ENCODE data around the gene ZDHHC13. TPM values are rescaled to one million over a fixed set of nuclear protein-coding genes. Genes with fewer than 3 reads are reported as not detected.

Gene ZDHHC13
- total RNA-seq, 2 donors from 2014 or later, result 12.2 to 12.3 TPM

- no peak for DNase-seq (ENCODE audit: low spot score)
- intact Hi-C loops (cut with DNase I), result no loop called here
- Histone ChIP-seq H3K27me3 (replicated peaks; ENCODE audit: insufficient read depth) (no peaks in the 10 kb centered on the region), H3K9me3 (no peaks in the 10 kb centered on the region), H3K27ac (no peak overlapping the region), H3K4me3 (no peak overlapping the region), H3K36me3 (no peaks in the 10 kb centered on the region), H3K4me1 (replicated peaks) (no peaks in the 10 kb centered on the region)
- TF ChIP-seq CTCF (IDR thresholded peaks at IDR 0.05) (no peak), POLR2A (IDR thresholded peaks at IDR 0.05) (no peak), POLR2AphosphoS5 (IDR thresholded peaks at IDR 0.05) (no peak)
- WGBS, result 94% methylated on average over 7 of the region's 7 CpGs
Observed at GRCh38 chr11:19173964-19174638, 57.1 kb downstream of the ZDHHC13 start.

- intact Hi-C loops (cut with DNase I), result no loop called here
- Histone ChIP-seq H3K4me3 (no peak overlapping the region), H3K9me3 (no peaks in the 10 kb centered on the region), H3K27ac (no peak overlapping the region), H3K4me1 (replicated peaks) (no peaks in the 10 kb centered on the region), H3K36me3 (no peaks in the 10 kb centered on the region), H3K27me3 (replicated peaks; ENCODE audit: insufficient read depth) (no peaks in the 10 kb centered on the region)
- no peak for DNase-seq (ENCODE audit: low spot score)
- 71% methylated on average over 2 of the region's 2 CpGs for WGBS
- TF ChIP-seq POLR2A (IDR thresholded peaks at IDR 0.05) (no peak), POLR2AphosphoS5 (IDR thresholded peaks at IDR 0.05) (no peak), CTCF (IDR thresholded peaks at IDR 0.05) (no peak)
Observed at GRCh38 chr11:19176629-19177186, 59.7 kb downstream of the ZDHHC13 start.

- 60% methylated on average over 5 of the region's 5 CpGs for WGBS
- Histone ChIP-seq H3K27me3 (replicated peaks; ENCODE audit: insufficient read depth) (no peaks in the 10 kb centered on the region), H3K4me1 (replicated peaks) (no peaks in the 10 kb centered on the region), H3K27ac (no peak overlapping the region), H3K9me3 (no peaks in the 10 kb centered on the region), H3K36me3 (no peaks in the 10 kb centered on the region), H3K4me3 (no peak overlapping the region)
- intact Hi-C loops (cut with DNase I), result no loop called here
- no peak for DNase-seq (ENCODE audit: low spot score)
- no peak for TF ChIP-seq CTCF (IDR thresholded peaks at IDR 0.05)
- no peak for TF ChIP-seq POLR2A (IDR thresholded peaks at IDR 0.05)
- TF ChIP-seq POLR2AphosphoS5 (IDR thresholded peaks at IDR 0.05), result no peak
Observed at GRCh38 chr11:19181531-19182261, 64.7 kb downstream of the ZDHHC13 start.

GRCh38 chr11:19183646-19184045, 66.7 kb downstream of the ZDHHC13 start:
- no peak for TF ChIP-seq CTCF (IDR thresholded peaks at IDR 0.05)
- no peak for TF ChIP-seq POLR2A (IDR thresholded peaks at IDR 0.05)
- TF ChIP-seq POLR2AphosphoS5 (IDR thresholded peaks at IDR 0.05), result no peak
- Histone ChIP-seq H3K4me1 (replicated peaks) (no peaks in the 10 kb centered on the region), H3K36me3 (no peaks in the 10 kb centered on the region), H3K9me3 (no peaks in the 10 kb centered on the region), H3K27me3 (replicated peaks; ENCODE audit: insufficient read depth) (no peaks in the 10 kb centered on the region), H3K4me3 (no peak overlapping the region), H3K27ac (no peak overlapping the region)
- WGBS, result 86% methylated on average over 7 of the region's 7 CpGs
- intact Hi-C loops (cut with DNase I), result no loop called here
- no peak for DNase-seq (ENCODE audit: low spot score)

Data from prostate gland (tissue), 2 donors.